Measurements from ENCODE around the gene TBX15. TPM values are rescaled to one million over a fixed set of nuclear protein-coding genes. Genes with fewer than 3 reads are reported as not detected.

Gene TBX15
- total and polyA plus RNA-seq, 9 donors: 0.08 to 0.60 (median 0.20) TPM; not detected in 1

GRCh38 chr1:118926261-118926660 is 61.9 kb downstream of the TBX15 start:
- H3K4me1 ChIP-seq (ENCODE audit: insufficient read depth): no peaks in the 10 kb centered on the region
- intact Hi-C loops (cut with DNase I): no loop called here
- no peak overlapping the region for H3K4me3 ChIP-seq
- H3K27me3 ChIP-seq: no peaks in the 10 kb centered on the region
- H3K27ac ChIP-seq: no peak overlapping the region
- no peaks in the 10 kb centered on the region for H3K9me3 ChIP-seq
- no peak for DNase-seq
- no peaks in the 10 kb centered on the region for H3K36me3 ChIP-seq
- TF ChIP-seq CTCF (IDR thresholded peaks at IDR 0.05): no peak
- TF ChIP-seq EP300 (IDR thresholded peaks at IDR 0.05): no peak
- no peak for TF ChIP-seq POLR2A (IDR thresholded peaks at IDR 0.05)

- Histone ChIP-seq H3K9me3 (no peaks in the 10 kb centered on the region), H3K27ac (no peak overlapping the region), H3K36me3 (no peaks in the 10 kb centered on the region), H3K4me3 (no peak overlapping the region), H3K27me3 (no peaks in the 10 kb centered on the region), H3K4me1 (ENCODE audit: insufficient read depth) (no peaks in the 10 kb centered on the region)
- WGBS, 3 donors: 33 to 55% (median 52%) methylated on average over 2 of the region's 2 CpGs
- TF ChIP-seq POLR2A (IDR thresholded peaks at IDR 0.05) (no peak), EP300 (IDR thresholded peaks at IDR 0.05) (no peak), CTCF (IDR thresholded peaks at IDR 0.05) (no peak)
- DNase-seq: no peak
- intact Hi-C loops (cut with DNase I): no loop called here
Observed at GRCh38 chr1:118925651-118926050, 62.5 kb downstream of the TBX15 start.

- no peak overlapping the region for H3K27ac ChIP-seq
- TF ChIP-seq EP300 (IDR thresholded peaks at IDR 0.05) (no peak), POLR2A (IDR thresholded peaks at IDR 0.05) (no peak), CTCF (IDR thresholded peaks at IDR 0.05) (no peak)
- intact Hi-C loops (cut with DNase I): no loop called here
- H3K36me3 ChIP-seq: no peaks in the 10 kb centered on the region
- H3K27me3 ChIP-seq: no peaks in the 10 kb centered on the region
- no peak for DNase-seq
- 52 to 60% (median 57%) methylated on average over 4 of the region's 4 CpGs for WGBS, 3 donors
- no peak overlapping the region for H3K4me3 ChIP-seq
- H3K9me3 ChIP-seq: no peaks in the 10 kb centered on the region
- H3K4me1 ChIP-seq (ENCODE audit: insufficient read depth): no peaks in the 10 kb centered on the region
Observed at GRCh38 chr1:118923319-118923718, 64.8 kb downstream of the TBX15 start.

- no peak for DNase-seq
- Histone ChIP-seq H3K36me3 (no peaks in the 10 kb centered on the region), H3K27ac (no peak overlapping the region), H3K4me1 (ENCODE audit: insufficient read depth) (no peaks in the 10 kb centered on the region), H3K9me3 (no peaks in the 10 kb centered on the region), H3K27me3 (no peaks in the 10 kb centered on the region), H3K4me3 (no peak overlapping the region)
- intact Hi-C loops (cut with DNase I): no loop called here
- TF ChIP-seq CTCF (IDR thresholded peaks at IDR 0.05): no peak
- TF ChIP-seq POLR2A (IDR thresholded peaks at IDR 0.05): no peak
- no peak for TF ChIP-seq EP300 (IDR thresholded peaks at IDR 0.05)
- WGBS, 3 donors: 74 to 79% (median 78%) methylated on average over 5 of the region's 5 CpGs
Observed at GRCh38 chr1:118921994-118922393, 66.1 kb downstream of the TBX15 start.
